K562 (cell line): ENCODE data around the gene EDEM2. TPM values are rescaled to one million over a fixed set of nuclear protein-coding genes. Genes with fewer than 3 reads are reported as not detected.

Source experiments
- ARNT ChIP-seq, 2 experiments: fragments of 450-650 bp; IDR thresholded peaks; 2 replicates each; pipeline ENCODE4 v1.6.1; 2016; ENCODE audit warnings: mild to moderate bottlenecking in 1 of 2
- BCOR ChIP-seq: fragments of 450-650 bp; IDR thresholded peaks from 2 replicates; pipeline ENCODE4 v1.6.1; 2016
- CBX3 ChIP-seq, 2 experiments: IDR thresholded peaks; 1 replicate in 1 of 2; 2 replicates in 1 of 2; pipeline ENCODE4 v1.6.1; 2012; ENCODE audit warnings: inconsistent platforms in 2 of 2, low read length in 2 of 2, borderline replicate concordance in 1 of 2, control low read depth in 1 of 2
- CBX8 ChIP-seq: fragments of 200-600 bp; sonication (generic); IDR thresholded peaks from 2 replicates; pipeline ENCODE4 v1.6.1; 2012; ENCODE audit warnings: borderline replicate concordance, mixed run types, low read depth, mild to moderate bottlenecking, moderate library complexity, mixed read lengths, low read length, control low read depth, inconsistent platforms; ENCODE audit not compliant: poor library complexity, severe bottlenecking; ENCODE audit errors: extremely low read depth
- CEBPB ChIP-seq: fragments of 450-650 bp; IDR thresholded peaks from 2 replicates; pipeline ENCODE4 v1.6.1; 2016; ENCODE audit warnings: missing genetic modification characterization, missing compliant biosample characterization
- GATA2 ChIP-seq: sonication (generic); formaldehyde crosslinking; IDR thresholded peaks from 2 replicates; pipeline ENCODE4 v1.4.0; 2020; ENCODE audit warnings: mild to moderate bottlenecking, missing genetic modification reagents
- GTF2A2 ChIP-seq: IDR thresholded peaks from 2 replicates; pipeline ENCODE4 v1.6.1; 2016; ENCODE audit warnings: mild to moderate bottlenecking, missing genetic modification characterization, missing compliant biosample characterization
- HNRNPLL ChIP-seq: fragments of 200-400 bp; formaldehyde crosslinking; IDR thresholded peaks from 2 replicates; pipeline ENCODE4 v1.6.1; 2017; ENCODE audit warnings: low read length, low read depth, mild to moderate bottlenecking; ENCODE audit not compliant: poor library complexity, severe bottlenecking
- ILF3 ChIP-seq: fragments of 450-650 bp; IDR thresholded peaks from 2 replicates; pipeline ENCODE4 v1.6.1; 2018; ENCODE audit warnings: antibody characterized with exemption, mild to moderate bottlenecking, moderate library complexity, borderline replicate concordance
- LCOR ChIP-seq: sonication (generic); formaldehyde crosslinking; IDR thresholded peaks from 2 replicates; pipeline ENCODE4 v1.8.0; 2022; ENCODE audit warnings: mild to moderate bottlenecking, missing genetic modification reagents
- MAFF ChIP-seq: IDR thresholded peaks from 2 replicates; pipeline ENCODE4 v1.6.1; 2012; ENCODE audit warnings: low read length, improper control_type of control experiment
- MXI1 ChIP-seq: IDR thresholded peaks from 2 replicates; pipeline ENCODE4 v1.6.1; 2011; ENCODE audit warnings: low read depth, mild to moderate bottlenecking, improper control_type of control experiment, low read length
- NONO ChIP-seq, 2 experiments: fragments of 200-400 bp in 1 of 2; fragments of 450-650 bp in 1 of 2; formaldehyde crosslinking in 1 of 2; IDR thresholded peaks; 2 replicates each; pipeline ENCODE4 v1.6.1; 2017; ENCODE audit warnings: low read depth in 2 of 2, mild to moderate bottlenecking in 2 of 2, moderate library complexity in 2 of 2, low read length in 1 of 2
- RBM25 ChIP-seq: fragments of 200-400 bp; formaldehyde crosslinking; IDR thresholded peaks from 2 replicates; pipeline ENCODE4 v1.6.1; 2018; ENCODE audit warnings: low read length, low read depth, moderate library complexity; ENCODE audit not compliant: severe bottlenecking
- TBP ChIP-seq: optimal IDR thresholded peaks from 2 replicates; pipeline ENCODE3; 2011; ENCODE audit warnings: low read depth, low read length, improper control_type of control experiment
- U2AF2 ChIP-seq: fragments of 200-400 bp; formaldehyde crosslinking; optimal IDR thresholded peaks from 2 replicates; pipeline ENCODE3; 2017; ENCODE audit warnings: low read depth, mild to moderate bottlenecking, low read length
- YBX1 ChIP-seq: fragments of 450-650 bp; IDR thresholded peaks from 2 replicates; pipeline ENCODE4 v1.7.1; 2016; ENCODE audit warnings: mild to moderate bottlenecking
- ZNF584 ChIP-seq: fragments of 200-800 bp; sonication (Bioruptor generic); IDR thresholded peaks from 2 replicates; pipeline ENCODE4 v1.6.1; 2016; ENCODE audit warnings: low read depth, mild to moderate bottlenecking, missing genetic modification characterization, missing compliant biosample characterization
- polyA plus RNA-seq, 8 experiments: library from polyadenylated mRNA; depleted of rRNA in 4 of 8; stranded (reverse) in 5 of 8; unstranded in 3 of 8; fragments of >200 nt; fragmentation: Nextera tagmentation in 2 of 8; fragmentation: Illumina TruSeq in 1 of 8; extraction: Ambion mirVana in 2 of 8; extraction: Trizol in 1 of 8; gene quantifications; 2 replicates each; pipeline versions ENCODE4 v1.2.1 to v1.2.3, GENCODE V29; 2011 to 2014; ENCODE audit warnings: inconsistent platforms in 1 of 8, missing spikeins in 1 of 8
- total RNA-seq, 7 experiments: library from RNA; depleted of rRNA in 6 of 7; stranded (reverse); fragments of >200 nt in 6 of 7; fragmentation: Illumina TruSeq in 2 of 7; extraction: Trizol in 2 of 7; gene quantifications; 2 replicates each; pipeline versions ENCODE4 v1.2.1 to v1.2.3, GENCODE V29; 2011 to 2021; ENCODE audit warnings: low replicate concordance in 1 of 7
- TF ChIP-seq, protein P1 (sequence below): fragments of 250-450 bp; sonication (Bioruptor Pico); IDR thresholded peaks from 2 replicates; pipeline ENCODE4 v1.8.0; 2022; ENCODE audit warnings: moderate library complexity, mild to moderate bottlenecking, inconsistent platforms
- TF ChIP-seq, protein P2 (sequence below): fragments of 450-650 bp; IDR thresholded peaks from one replicate; pipeline ENCODE4 v1.6.1; 2018; ENCODE audit warnings: mild to moderate bottlenecking, moderate library complexity; ENCODE audit not compliant: partially characterized antibody
- TF ChIP-seq, protein P3 (sequence below): fragments of 450-650 bp; formaldehyde crosslinking; IDR thresholded peaks from 2 replicates; pipeline ENCODE4 v1.4.0; 2020; ENCODE audit warnings: mild to moderate bottlenecking, mixed read lengths

Gene EDEM2
- total and polyA plus RNA-seq, 9 of the 15 experiments (the other 6 are each of a cell fraction or from before 2014, with no cell fraction given), result 6.9 to 11.0 (median 9.7) TPM

DNA sequence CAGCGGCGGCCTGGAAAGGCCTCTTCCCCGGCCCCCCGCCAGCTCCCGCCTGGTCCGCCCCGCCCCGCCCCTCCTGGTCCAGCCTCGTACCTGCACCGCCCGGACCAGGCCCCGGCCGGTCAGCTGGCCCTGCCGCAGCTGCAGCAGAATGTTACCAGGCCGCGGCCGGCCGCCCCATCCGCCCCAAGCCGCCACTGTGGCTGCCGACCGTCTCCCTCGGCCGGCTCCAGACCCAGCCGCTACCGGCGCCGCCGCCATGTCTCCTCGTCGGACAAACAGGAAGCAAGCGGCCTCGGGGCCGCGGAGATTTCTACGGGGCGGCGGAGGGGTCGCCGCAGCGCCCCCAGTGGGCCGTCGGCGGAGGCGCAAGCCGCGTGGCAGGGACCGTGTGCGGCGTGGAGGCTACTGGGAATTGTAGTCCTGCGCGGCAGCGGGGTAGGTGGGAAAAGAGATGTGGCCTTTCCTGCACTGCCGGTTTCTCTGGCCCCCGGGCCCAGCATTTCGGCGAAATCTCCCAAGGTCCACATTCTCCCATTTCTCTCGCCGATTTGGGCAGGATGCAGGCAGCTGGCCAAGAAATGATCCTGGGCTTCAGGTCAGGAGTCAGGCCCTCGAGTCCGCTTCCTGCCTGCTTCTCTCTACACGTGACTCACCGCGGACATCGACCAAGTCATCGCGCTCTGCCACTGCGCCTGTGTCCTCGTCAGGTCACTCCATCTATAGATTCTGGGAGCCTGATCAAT lies 54.4 kb downstream of the EDEM2 start, which contains the start of gene TRPC4AP (continued):
- TF ChIP-seq, protein P1, sequence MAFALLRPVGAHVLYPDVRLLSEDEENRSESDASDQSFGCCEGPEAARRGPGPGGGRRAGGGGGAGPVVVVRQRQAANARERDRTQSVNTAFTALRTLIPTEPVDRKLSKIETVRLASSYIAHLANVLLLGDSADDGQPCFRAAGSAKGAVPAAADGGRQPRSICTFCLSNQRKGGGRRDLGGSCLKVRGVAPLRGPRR (CRISPR knock-in tag), result no peak
- TF ChIP-seq MXI1, result peak; percentile 82
- TF ChIP-seq HNRNPLL, result peak; percentile 61
- TF ChIP-seq RBM25, result peak; percentile 16
- peak; percentile 81; the same call in 1 of the 2 replicates for TF ChIP-seq ILF3
- peak; percentile 95; the same call in 1 of the 2 replicates for TF ChIP-seq ZNF584 (CRISPR knock-in tag)
- no peak for TF ChIP-seq CBX8
- peak; percentile 45; the same call in 1 of the 2 replicates for TF ChIP-seq LCOR (CRISPR knock-in tag)
- TF ChIP-seq TBP, result peak; percentile 91
- TF ChIP-seq, protein P2, sequence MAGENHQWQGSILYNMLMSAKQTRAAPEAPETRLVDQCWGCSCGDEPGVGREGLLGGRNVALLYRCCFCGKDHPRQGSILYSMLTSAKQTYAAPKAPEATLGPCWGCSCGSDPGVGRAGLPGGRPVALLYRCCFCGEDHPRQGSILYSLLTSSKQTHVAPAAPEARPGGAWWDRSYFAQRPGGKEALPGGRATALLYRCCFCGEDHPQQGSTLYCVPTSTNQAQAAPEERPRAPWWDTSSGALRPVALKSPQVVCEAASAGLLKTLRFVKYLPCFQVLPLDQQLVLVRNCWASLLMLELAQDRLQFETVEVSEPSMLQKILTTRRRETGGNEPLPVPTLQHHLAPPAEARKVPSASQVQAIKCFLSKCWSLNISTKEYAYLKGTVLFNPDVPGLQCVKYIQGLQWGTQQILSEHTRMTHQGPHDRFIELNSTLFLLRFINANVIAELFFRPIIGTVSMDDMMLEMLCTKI, result no peak
- TF ChIP-seq CBX3 (IDR thresholded peaks at IDR 0.05; ENCODE audit: borderline replicate concordance in 1 of 2, low read length in 2 of 2), result peak in 1 of 2 experiments; percentile 87; a peak in 2 of 3 replicates
- TF ChIP-seq NONO (IDR thresholded peaks at IDR 0.05; ENCODE audit: low read depth in 2 of 2, low read length in 1 of 2), result peak; percentile 72 to 94; a peak in 3 of 4 replicates
- TF ChIP-seq CEBPB, result no peak
- TF ChIP-seq, protein P3, sequence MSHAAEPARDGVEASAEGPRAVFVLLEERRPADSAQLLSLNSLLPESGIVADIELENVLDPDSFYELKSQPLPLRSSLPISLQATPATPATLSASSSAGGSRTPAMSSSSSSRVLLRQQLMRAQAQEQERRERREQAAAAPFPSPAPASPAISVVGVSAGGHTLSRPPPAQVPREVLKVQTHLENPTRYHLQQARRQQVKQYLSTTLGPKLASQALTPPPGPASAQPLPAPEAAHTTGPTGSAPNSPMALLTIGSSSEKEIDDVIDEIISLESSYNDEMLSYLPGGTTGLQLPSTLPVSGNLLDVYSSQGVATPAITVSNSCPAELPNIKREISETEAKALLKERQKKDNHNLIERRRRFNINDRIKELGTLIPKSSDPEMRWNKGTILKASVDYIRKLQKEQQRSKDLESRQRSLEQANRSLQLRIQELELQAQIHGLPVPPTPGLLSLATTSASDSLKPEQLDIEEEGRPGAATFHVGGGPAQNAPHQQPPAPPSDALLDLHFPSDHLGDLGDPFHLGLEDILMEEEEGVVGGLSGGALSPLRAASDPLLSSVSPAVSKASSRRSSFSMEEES (CRISPR knock-in tag), result peak; percentile 54
- 0 out of 2 replicates have a peak, but pooled peaks have one; percentile 3 for TF ChIP-seq MAFF
- TF ChIP-seq GATA2 (CRISPR knock-in tag), result no peak
- TF ChIP-seq ARNT (IDR thresholded peaks at IDR 0.05), result no peak
- TF ChIP-seq GTF2A2 (tag), result no peak
- TF ChIP-seq YBX1, result no peak
- no peak for TF ChIP-seq BCOR
- TF ChIP-seq U2AF2, result no peak
